MCF 10A (cell line): ENCODE data around the gene PDHX. TPM values are rescaled to one million over a fixed set of nuclear protein-coding genes. Genes with fewer than 3 reads are reported as not detected.

Experiments
- BruUV-seq: library from RNA; stranded (reverse); fragments of 400-500 nt; replicated peaks from 2 replicates; lab custom pipeline; 2021; lab: Mats Ljungman, UMichigan
- CTCF ChIA-PET: fragments of 300-600 bp; sonication (Branson Sonifier 250); formaldehyde crosslinking; extraction: SDS; loops from one replicate; lab custom pipeline; 2021; ENCODE audit warnings: antibody characterized with exemption, inconsistent platforms; lab: Yijun Ruan, JAX
- POLR2A ChIA-PET: fragments of 300-600, 350-650 bp; sonication (Branson Sonifier 250); formaldehyde crosslinking; extraction: SDS; loops from one replicate; lab custom pipeline; 2020; ENCODE audit warnings: antibody characterized with exemption, inconsistent platforms; lab: Yijun Ruan, JAX
- DNase-seq: peaks from one replicate; pipeline ENCODE4 v3.0.0-alpha.2; 2018; ENCODE audit not compliant: unreplicated experiment
- H3K27ac Mint-ChIP-seq: one replicate; pipeline ENCODE4 v1.8.0; 2022; ENCODE audit warnings: mild to moderate bottlenecking, low read depth, mixed read lengths; ENCODE audit not compliant: unreplicated experiment
- H3K27me3 Mint-ChIP-seq: one replicate; pipeline ENCODE4 v1.8.0; 2022; ENCODE audit warnings: mixed read lengths; ENCODE audit not compliant: insufficient read depth, unreplicated experiment
- H3K36me3 Mint-ChIP-seq: one replicate; pipeline ENCODE4 v1.8.0; 2022; ENCODE audit warnings: mild to moderate bottlenecking, moderate library complexity, mixed read lengths; ENCODE audit not compliant: insufficient read depth, unreplicated experiment
- H3K4me1 Mint-ChIP-seq: one replicate; pipeline ENCODE4 v1.8.0; 2022; ENCODE audit warnings: mixed read lengths; ENCODE audit not compliant: insufficient read depth, unreplicated experiment
- H3K4me3 Mint-ChIP-seq: one replicate; pipeline ENCODE4 v1.8.0; 2022; ENCODE audit warnings: mild to moderate bottlenecking, moderate library complexity, mixed read lengths; ENCODE audit not compliant: unreplicated experiment
- H3K9me3 Mint-ChIP-seq: one replicate; pipeline ENCODE4 v1.8.0; 2022; ENCODE audit warnings: mixed read lengths; ENCODE audit not compliant: unreplicated experiment
- CTCF ChIP-seq: fragments of 200-600 bp; IDR thresholded peaks from one replicate; pipeline ENCODE4 v1.8.0; 2022; ENCODE audit warnings: antibody characterized with exemption, mild to moderate bottlenecking; ENCODE audit not compliant: unreplicated experiment
- intact Hi-C: fragments of 100-400 bp; cut with micrococcal nuclease; formaldehyde crosslinking; loops from 2 replicates; pipeline ENCODE4 v1.14.1; 2022
- total RNA-seq: library from RNA; stranded (reverse); gene quantifications from 2 replicates; pipeline ENCODE4 v1.2.3, GENCODE V29; 2022

PDHX gene
- total RNA-seq, 1 experiment from 2014 or later = 35.9 TPM

- BruUV-seq = no TSS peak
- H3K4me1 Mint-ChIP-seq = peaks cover 12% of the 10 kb centered on the region
- H3K9me3 Mint-ChIP-seq = no peaks in the 10 kb centered on the region
- no peak overlapping the region for H3K4me3 Mint-ChIP-seq
- peak overlapping the region; percentile 52 for H3K27ac Mint-ChIP-seq
- H3K27me3 Mint-ChIP-seq = no peaks in the 10 kb centered on the region
- ChIA-PET CTCF (interaction anchor here (2.3 to 5.5 kb wide), 2 partner anchors 301 to 375 kb away, joined by 12 to 116 read pairs; partner anchors contain the start of gene ELF5), POLR2A (interaction anchor here (1.0 to 1.4 kb wide), 5 partner anchors 9 to 505 kb away, joined by 3 to 4 read pairs (median 4); no protein-coding TSS in a partner anchor)
- peaks cover 15% of the 10 kb centered on the region for H3K36me3 Mint-ChIP-seq
- intact Hi-C loops = no loop called here
- no peak for DNase-seq
- no peak for TF ChIP-seq CTCF
Observed at GRCh38 chr11:34887260-34887659, 29.2 kb upstream of the PDHX start.

GRCh38 chr11:34890089-34890488 is 26.3 kb upstream of the PDHX start:
- Mint-ChIP-seq H3K4me1 (peaks cover 12% of the 10 kb centered on the region), H3K9me3 (no peaks in the 10 kb centered on the region), H3K27me3 (no peaks in the 10 kb centered on the region), H3K27ac (no peak overlapping the region), H3K36me3 (peaks cover 15% of the 10 kb centered on the region), H3K4me3 (no peak overlapping the region)
- DNase-seq = peak; percentile 27
- no peak for TF ChIP-seq CTCF
- CTCF ChIA-PET = interaction anchor here (0.6 to 5.5 kb wide), 17 partner anchors 10 to 533 kb away, joined by 3 to 116 read pairs (median 6); partner anchors contain the start of genes ABTB2 and ELF5
- BruUV-seq = no TSS peak
- intact Hi-C loops = loop anchor here (1.0 kb wide), 2 partner anchors 236 to 304 kb away; no protein-coding TSS in a partner anchor
- POLR2A ChIA-PET = interaction anchor here (1.0 to 3.9 kb wide), 4 partner anchors 236 to 304 kb away, joined by 3 to 24 read pairs (median 12); no protein-coding TSS in a partner anchor

- Mint-ChIP-seq H3K27ac (no peak overlapping the region), H3K9me3 (no peaks in the 10 kb centered on the region), H3K36me3 (peaks cover 15% of the 10 kb centered on the region), H3K4me3 (no peak overlapping the region), H3K27me3 (no peaks in the 10 kb centered on the region), H3K4me1 (peaks cover 12% of the 10 kb centered on the region)
- peak; percentile 64 for DNase-seq
- no TSS peak for BruUV-seq
- intact Hi-C loops = loop anchor here (1.0 kb wide), 3 partner anchors 237 to 377 kb away; no protein-coding TSS in a partner anchor
- TF ChIP-seq CTCF = peak; percentile 46
- CTCF ChIA-PET = interaction anchor here (0.6 to 3.0 kb wide), 34 partner anchors 12 to 889 kb away, joined by 3 to 72 read pairs (median 4); partner anchors contain the start of gene ELF5
- POLR2A ChIA-PET = interaction anchor here (0.8 to 3.9 kb wide), 4 partner anchors 237 to 378 kb away, joined by 3 to 24 read pairs (median 8); no protein-coding TSS in a partner anchor
Observed at GRCh38 chr11:34890812-34891211, 25.6 kb upstream of the PDHX start.

- intact Hi-C loops = loop anchor here (1.0 kb wide), 1 partner anchor 377 kb away; no protein-coding TSS in a partner anchor
- DNase-seq = no peak
- ChIA-PET CTCF (interaction anchor here (0.6 to 3.0 kb wide), 38 partner anchors 11 to 890 kb away, joined by 3 to 72 read pairs (median 3); partner anchors contain the start of gene ELF5), POLR2A (interaction anchor here (0.8 to 3.9 kb wide), 4 partner anchors 238 to 379 kb away, joined by 3 to 24 read pairs (median 8); no protein-coding TSS in a partner anchor)
- BruUV-seq = no TSS peak
- Mint-ChIP-seq H3K36me3 (peaks cover 15% of the 10 kb centered on the region), H3K27me3 (no peaks in the 10 kb centered on the region), H3K4me3 (no peak overlapping the region), H3K9me3 (no peaks in the 10 kb centered on the region), H3K27ac (no peak overlapping the region), H3K4me1 (peaks cover 12% of the 10 kb centered on the region)
- no peak for TF ChIP-seq CTCF
Observed at GRCh38 chr11:34891611-34892010, 24.8 kb upstream of the PDHX start.
